Endothelial cell of umbilical vein (primary cell): Measurements from ENCODE around the gene EIF2D. TPM values are rescaled to one million over a fixed set of nuclear protein-coding genes. Genes with fewer than 3 reads are reported as not detected.

ENCODE experiments used
- BruUV-seq: library from RNA; stranded (reverse); fragments of 400-500 nt; replicated peaks from 2 replicates; lab custom pipeline; 2021; lab: Mats Ljungman, UMichigan
- CTCF ChIA-PET: fragments of 300-600, 350-600 bp; sonication (Branson Sonifier 250); formaldehyde crosslinking; loops from one replicate; lab custom pipeline; 2021; ENCODE audit warnings: antibody characterized with exemption, inconsistent platforms; lab: Charles Lee
- POLR2A ChIA-PET: fragments of 300-600, 350-600 bp; sonication (Branson Sonifier 250); formaldehyde crosslinking; loops from one replicate; lab custom pipeline; 2021; ENCODE audit warnings: antibody characterized with exemption, inconsistent platforms; lab: Charles Lee
- DNase-seq: peaks from one replicate; pipeline ENCODE4 v3.0.0-alpha.2; 2011; ENCODE audit warnings: low read depth, low spot score
- FAIRE-seq: peaks from 2 replicates; lab custom pipeline; 2011; peaks lifted over from hg19 to GRCh38; lab: Jason Lieb, UNC
- H2AFZ ChIP-seq: 2 replicates; pipeline ENCODE4 v1.6.0; 2012; ENCODE audit warnings: low read depth, low read length, control low read depth, inconsistent platforms
- H3K27ac ChIP-seq: 2 replicates; pipeline ENCODE4 v1.5.1; 2011; ENCODE audit warnings: low read depth, mild to moderate bottlenecking, control low read depth, low read length, moderate library complexity; ENCODE audit not compliant: insufficient read depth
- H3K27me3 ChIP-seq, 2 experiments: 2 replicates each; pipeline versions ENCODE4 v1.6.0 to v1.6.1; 2011; ENCODE audit warnings: low read length in 2 of 2, mixed read lengths in 1 of 2; ENCODE audit not compliant: control insufficient read depth in 2 of 2, insufficient read depth in 2 of 2
- H3K36me3 ChIP-seq, 2 experiments: 2 replicates in 1 of 2; 3 replicates in 1 of 2; pipeline ENCODE4 v1.5.1; 2011; ENCODE audit warnings: low read length in 2 of 2, mild to moderate bottlenecking in 1 of 2, moderate library complexity in 1 of 2; ENCODE audit not compliant: control insufficient read depth in 2 of 2, insufficient read depth in 2 of 2; ENCODE audit errors: extremely low read depth in 1 of 2
- H3K4me1 ChIP-seq: 3 replicates; pipeline ENCODE4 v1.5.1; 2011; ENCODE audit warnings: mild to moderate bottlenecking, low read length; ENCODE audit not compliant: control insufficient read depth, insufficient read depth; ENCODE audit errors: extremely low read depth
- H3K4me2 ChIP-seq: 2 replicates; pipeline ENCODE4 v1.6.1; 2011; ENCODE audit warnings: low read length, control low read depth, mixed read lengths; ENCODE audit not compliant: insufficient read depth
- H3K4me3 ChIP-seq, 3 experiments: fragments of 200-600 bp in 1 of 3; sonication (generic), shearing (Covaris generic) in 1 of 3; replicated peaks in 1 of 3; 2 replicates each; pipeline ENCODE4 v1.5.1; 2011 to 2016; ENCODE audit warnings: control low read depth in 3 of 3, low read length in 3 of 3, mild to moderate bottlenecking in 2 of 3, inconsistent platforms in 1 of 3, low read depth in 1 of 3, moderate library complexity in 1 of 3; ENCODE audit not compliant: insufficient read depth in 1 of 3
- H3K79me2 ChIP-seq: 2 replicates; pipeline ENCODE4 v1.6.0; 2012; ENCODE audit warnings: low read length, inconsistent platforms; ENCODE audit not compliant: control insufficient read depth, insufficient read depth
- H3K9ac ChIP-seq: replicated peaks from 2 replicates; pipeline ENCODE3; 2011; ENCODE audit warnings: low read length, control low read depth; ENCODE audit not compliant: insufficient read depth; ENCODE audit errors: extremely low read depth
- H3K9me1 ChIP-seq: replicated peaks from 3 replicates; pipeline ENCODE4 v1.6.0; 2011; ENCODE audit warnings: mild to moderate bottlenecking, low read length; ENCODE audit not compliant: control insufficient read depth, insufficient read depth; ENCODE audit errors: extremely low read depth
- H3K9me3 ChIP-seq: replicated peaks from 2 replicates; pipeline ENCODE4 v1.5.1; 2012; ENCODE audit warnings: low read length, inconsistent platforms; ENCODE audit not compliant: control insufficient read depth, insufficient read depth
- H4K20me1 ChIP-seq: replicated peaks from 2 replicates; pipeline ENCODE3; 2011; ENCODE audit warnings: mild to moderate bottlenecking, low read length; ENCODE audit not compliant: control insufficient read depth, insufficient read depth; ENCODE audit errors: extremely low read depth
- EZH2 ChIP-seq: IDR thresholded peaks from 2 replicates; pipeline ENCODE4 v1.6.1; 2012; ENCODE audit warnings: borderline replicate concordance, low read depth, mild to moderate bottlenecking, moderate library complexity, low read length, inconsistent platforms; ENCODE audit not compliant: severe bottlenecking
- FOS ChIP-seq: IDR thresholded peaks from 2 replicates; pipeline ENCODE4 v1.6.1; 2011; ENCODE audit warnings: mild to moderate bottlenecking, low read length, moderate library complexity, borderline replicate concordance; ENCODE audit not compliant: insufficient read depth
- GATA2 ChIP-seq: IDR thresholded peaks from 2 replicates; pipeline ENCODE4 v1.7.0; 2011; ENCODE audit warnings: low read depth, mild to moderate bottlenecking, moderate library complexity, mixed read lengths, low read length; ENCODE audit not compliant: insufficient read length, insufficient read depth
- JUN ChIP-seq: IDR thresholded peaks from 2 replicates; pipeline ENCODE4 v1.6.1; 2011; ENCODE audit warnings: borderline replicate concordance, low read depth; ENCODE audit not compliant: insufficient read length, insufficient read depth
- MYC ChIP-seq: IDR thresholded peaks from one replicate; pipeline ENCODE4 v1.6.1; 2011; ENCODE audit warnings: mild to moderate bottlenecking, low read depth, low read length
- POLR2A ChIP-seq: IDR thresholded peaks from 2 replicates; pipeline ENCODE4 v1.6.1; 2012; ENCODE audit warnings: low read depth, mild to moderate bottlenecking, control low read depth, low read length
- POLR2AphosphoS5 ChIP-seq: IDR thresholded peaks from 2 replicates; pipeline ENCODE4 v1.6.1; 2012; ENCODE audit warnings: low read depth, mild to moderate bottlenecking, control low read depth, low read length, moderate library complexity; ENCODE audit not compliant: insufficient read depth
- dilution Hi-C: fragments of 300-500 bp; cut with MboI; formaldehyde crosslinking; loops from one replicate; pipeline ENCODE4 v1.15.0; 2019; ENCODE audit warnings: low sequenced_read_pairs; ENCODE audit not compliant: extremely low pct_ligation_motif_present
- intact Hi-C: fragments of 100-400 bp; cut with micrococcal nuclease; formaldehyde crosslinking; loops from one replicate; pipeline ENCODE4 v1.10.0; 2022
- polyA plus RNA-seq, 4 experiments: library from polyadenylated mRNA; depleted of rRNA in 3 of 4; stranded (reverse) in 3 of 4; unstranded in 1 of 4; fragments of >200 nt; gene quantifications; 2 replicates each; pipeline versions ENCODE4 v1.2.1 to v1.2.3, GENCODE V29; 2011 to 2012; ENCODE audit warnings: missing spikeins in 1 of 4
- total RNA-seq: library from RNA; stranded (reverse); gene quantifications from 2 replicates; pipeline ENCODE4 v1.2.3, GENCODE V29; 2021
- TF ChIP-seq, protein P1 (sequence below), 2 donors: IDR thresholded peaks; 1 replicate in 1 of 2; 2 replicates in 1 of 2; pipeline ENCODE4 v1.5.1; 2011; ENCODE audit warnings: low read length in 2 of 2, mild to moderate bottlenecking in 2 of 2, moderate library complexity in 2 of 2, control low read depth in 1 of 2, inconsistent platforms in 1 of 2, low read depth in 1 of 2; ENCODE audit not compliant: insufficient read depth in 1 of 2; ENCODE audit errors: extremely low read depth in 1 of 2
- TF ChIP-seq, protein P2 (sequence below): IDR thresholded peaks from 2 replicates; pipeline ENCODE4 v1.6.1; 2011; ENCODE audit not compliant: insufficient read depth, insufficient read length

Gene EIF2D
- total and polyA plus RNA-seq, 2 donors (not counting 3 experiments of a cell fraction or from before 2014, with no cell fraction given), result 48.0 to 54.1 TPM

DNA sequence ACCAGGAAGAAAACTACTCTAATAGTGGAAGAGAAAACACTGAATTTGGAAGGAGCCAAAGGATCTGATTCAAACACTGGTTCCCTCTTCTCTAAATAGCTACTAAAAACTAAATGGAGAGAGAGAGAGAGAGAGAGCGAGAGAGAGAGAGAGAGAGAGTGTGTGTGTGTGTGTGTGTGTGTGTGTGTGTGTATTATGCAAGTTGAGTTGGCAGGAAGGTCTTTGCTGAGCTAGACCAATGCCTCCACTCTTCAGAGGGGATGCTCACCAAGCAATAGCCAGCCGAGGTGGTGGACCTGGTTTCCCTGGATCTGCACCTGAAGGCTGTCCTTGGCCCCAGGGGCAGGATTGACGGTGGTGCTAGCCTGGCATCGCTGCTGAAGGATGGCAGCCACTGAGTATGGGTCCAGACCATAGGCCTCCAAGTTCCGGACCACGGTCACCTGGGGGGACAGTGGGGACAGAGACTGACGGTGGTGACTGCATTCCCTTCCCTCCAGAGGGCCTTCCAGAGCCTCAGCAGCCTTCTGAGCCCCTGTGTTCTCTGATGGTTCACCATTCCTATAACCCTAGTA lies 18.8 kb downstream of the EIF2D start:
- Histone ChIP-seq H3K9me3 (no peaks in the 10 kb centered on the region), H3K9ac (no peak overlapping the region), H3K27me3 (no peaks in the 10 kb centered on the region), H3K4me2 (no peak overlapping the region), H4K20me1 (no peaks in the 10 kb centered on the region), H2AFZ (no peak overlapping the region), H3K27ac (no peak overlapping the region), H3K36me3 (peaks cover 8 to 28% of the 10 kb centered on the region in 2 experiments), H3K79me2 (no peaks in the 10 kb centered on the region), H3K4me1 (peaks cover 2% of the 10 kb centered on the region), H3K9me1 (no peaks in the 10 kb centered on the region), H3K4me3 (no peak overlapping the region)
- no peak for FAIRE-seq
- intact Hi-C loops (no loop called here), dilution Hi-C loops (no loop called here)
- TF ChIP-seq MYC, result no peak
- TF ChIP-seq, protein P1, sequence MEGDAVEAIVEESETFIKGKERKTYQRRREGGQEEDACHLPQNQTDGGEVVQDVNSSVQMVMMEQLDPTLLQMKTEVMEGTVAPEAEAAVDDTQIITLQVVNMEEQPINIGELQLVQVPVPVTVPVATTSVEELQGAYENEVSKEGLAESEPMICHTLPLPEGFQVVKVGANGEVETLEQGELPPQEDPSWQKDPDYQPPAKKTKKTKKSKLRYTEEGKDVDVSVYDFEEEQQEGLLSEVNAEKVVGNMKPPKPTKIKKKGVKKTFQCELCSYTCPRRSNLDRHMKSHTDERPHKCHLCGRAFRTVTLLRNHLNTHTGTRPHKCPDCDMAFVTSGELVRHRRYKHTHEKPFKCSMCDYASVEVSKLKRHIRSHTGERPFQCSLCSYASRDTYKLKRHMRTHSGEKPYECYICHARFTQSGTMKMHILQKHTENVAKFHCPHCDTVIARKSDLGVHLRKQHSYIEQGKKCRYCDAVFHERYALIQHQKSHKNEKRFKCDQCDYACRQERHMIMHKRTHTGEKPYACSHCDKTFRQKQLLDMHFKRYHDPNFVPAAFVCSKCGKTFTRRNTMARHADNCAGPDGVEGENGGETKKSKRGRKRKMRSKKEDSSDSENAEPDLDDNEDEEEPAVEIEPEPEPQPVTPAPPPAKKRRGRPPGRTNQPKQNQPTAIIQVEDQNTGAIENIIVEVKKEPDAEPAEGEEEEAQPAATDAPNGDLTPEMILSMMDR (IDR thresholded peaks at IDR 0.05; ENCODE audit: extremely low read depth in 1 of 2, insufficient read depth in 1 of 2, low read depth in 1 of 2, low read length in 2 of 2), result no peak
- TF ChIP-seq JUN, result no peak
- no peak for TF ChIP-seq POLR2AphosphoS5
- no peak for TF ChIP-seq GATA2
- TF ChIP-seq POLR2A, result no peak
- TF ChIP-seq, protein P2, sequence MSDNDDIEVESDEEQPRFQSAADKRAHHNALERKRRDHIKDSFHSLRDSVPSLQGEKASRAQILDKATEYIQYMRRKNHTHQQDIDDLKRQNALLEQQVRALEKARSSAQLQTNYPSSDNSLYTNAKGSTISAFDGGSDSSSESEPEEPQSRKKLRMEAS, result no peak
- TF ChIP-seq FOS, result no peak
- TF ChIP-seq EZH2, result no peak
- no TSS peak for BruUV-seq
- ChIA-PET POLR2A (no interaction called here), CTCF (interaction anchor here (0.9 to 2.2 kb wide), 5 partner anchors 49 to 114 kb away, joined by 4 to 8 read pairs (median 5); no protein-coding TSS in a partner anchor)
- no peak for DNase-seq
